Stimulated activated naive CD8-positive, alpha-beta T cell treated with anti-CD3 and anti-CD28 coated beads, Interleukin-15, Interleukin-2, amounts not matched to agents 100 ng/mL and 50 ng/mL, for 24 hours (primary cell): Measurements from ENCODE around the gene PHLPP1.

Experiments used
- H3K27ac Mint-ChIP-seq: one replicate; pipeline ENCODE4 v1.8.0; 2021; ENCODE audit warnings: mild to moderate bottlenecking, mixed read lengths
- H3K27me3 Mint-ChIP-seq: one replicate; pipeline ENCODE4 v1.8.0; 2021; ENCODE audit warnings: mixed read lengths
- H3K36me3 Mint-ChIP-seq: one replicate; pipeline ENCODE4 v1.8.0; 2021; ENCODE audit warnings: low read depth, mixed read lengths
- H3K4me1 Mint-ChIP-seq: one replicate; pipeline ENCODE4 v1.8.0; 2021; ENCODE audit warnings: low read depth, mixed read lengths
- H3K4me3 Mint-ChIP-seq: one replicate; pipeline ENCODE4 v1.8.0; 2021; ENCODE audit warnings: mild to moderate bottlenecking, mixed read lengths
- H3K9me3 Mint-ChIP-seq: one replicate; pipeline ENCODE4 v1.8.0; 2021; ENCODE audit warnings: mixed read lengths

Gene PHLPP1

DNA sequence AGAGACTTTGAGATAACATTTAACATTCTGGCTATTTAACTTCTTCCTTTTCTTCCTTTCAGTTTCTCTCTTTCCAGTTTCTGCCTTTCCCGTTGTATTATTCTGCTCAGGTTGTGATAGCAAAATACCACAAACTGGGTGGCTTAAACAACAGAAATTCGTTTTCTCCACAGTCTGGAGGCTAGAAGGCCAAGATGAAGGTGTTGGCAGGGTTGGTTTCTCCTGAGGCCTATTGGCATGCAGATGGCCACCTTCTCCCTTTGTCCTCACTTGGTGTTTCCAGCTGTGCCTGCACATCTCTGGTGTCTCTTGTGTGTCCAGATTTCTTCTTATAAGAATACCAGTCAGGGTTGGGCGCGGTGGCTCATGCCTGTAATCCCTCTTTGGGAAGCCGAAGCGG is 34.0 kb downstream of the PHLPP1 start:
- Mint-ChIP-seq H3K9me3 (no peaks in the 10 kb centered on the region), H3K4me1 (peaks cover 27% of the 10 kb centered on the region), H3K4me3 (no peak overlapping the region), H3K27me3 (no peaks in the 10 kb centered on the region), H3K36me3 (no peaks in the 10 kb centered on the region), H3K27ac (no peak overlapping the region)

DNA sequence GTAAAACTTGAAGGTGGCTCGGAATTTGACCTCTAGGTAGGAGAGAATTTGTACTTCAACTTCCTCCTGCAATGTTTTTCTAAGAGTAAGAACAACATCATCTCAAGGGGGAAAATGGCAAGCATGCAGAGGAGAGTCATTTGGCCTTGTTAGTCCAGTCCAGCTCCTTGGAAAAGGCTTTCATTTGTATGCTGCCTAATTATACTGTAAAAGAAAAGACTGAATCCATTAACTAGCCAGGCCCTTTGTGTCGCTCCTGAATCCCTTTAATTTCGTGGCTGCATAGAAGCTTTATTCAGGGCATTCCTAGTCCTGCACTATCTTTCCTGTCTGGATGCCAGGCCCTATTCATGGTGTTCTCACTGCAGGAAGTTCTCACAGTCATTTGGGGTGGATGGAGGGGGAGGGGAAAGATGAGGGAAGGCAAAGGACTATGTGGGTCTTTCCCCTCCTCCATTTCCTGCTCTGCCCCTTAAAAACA is 36.0 kb downstream of the PHLPP1 start:
- Mint-ChIP-seq H3K36me3 (no peaks in the 10 kb centered on the region), H3K27ac (no peak overlapping the region), H3K27me3 (no peaks in the 10 kb centered on the region), H3K9me3 (no peaks in the 10 kb centered on the region), H3K4me3 (no peak overlapping the region), H3K4me1 (peaks cover 13% of the 10 kb centered on the region)

DNA sequence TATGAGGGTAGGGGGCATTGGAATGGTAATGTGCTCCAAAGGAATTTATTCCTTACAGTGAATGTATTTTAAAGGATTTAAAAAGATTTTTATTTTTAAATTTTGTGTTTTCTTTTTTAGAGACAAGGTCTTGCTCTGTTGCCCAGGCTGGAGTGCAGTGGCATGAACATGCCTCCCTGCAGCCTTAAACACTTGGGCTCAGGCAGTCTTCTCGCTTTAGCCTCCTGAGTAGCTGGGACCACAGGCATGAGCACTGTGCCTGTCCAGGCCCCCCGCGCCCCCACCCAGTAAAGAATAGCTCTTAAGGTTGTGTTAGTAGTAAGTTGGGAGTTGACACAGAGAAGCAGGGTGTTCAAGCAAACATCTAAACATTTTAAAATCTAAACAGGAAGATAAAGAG is 36.6 kb downstream of the PHLPP1 start:
- H3K27ac Mint-ChIP-seq = no peak overlapping the region
- peaks cover 13% of the 10 kb centered on the region for H3K4me1 Mint-ChIP-seq
- no peaks in the 10 kb centered on the region for H3K36me3 Mint-ChIP-seq
- no peak overlapping the region for H3K4me3 Mint-ChIP-seq
- no peaks in the 10 kb centered on the region for H3K9me3 Mint-ChIP-seq
- H3K27me3 Mint-ChIP-seq = no peaks in the 10 kb centered on the region

DNA sequence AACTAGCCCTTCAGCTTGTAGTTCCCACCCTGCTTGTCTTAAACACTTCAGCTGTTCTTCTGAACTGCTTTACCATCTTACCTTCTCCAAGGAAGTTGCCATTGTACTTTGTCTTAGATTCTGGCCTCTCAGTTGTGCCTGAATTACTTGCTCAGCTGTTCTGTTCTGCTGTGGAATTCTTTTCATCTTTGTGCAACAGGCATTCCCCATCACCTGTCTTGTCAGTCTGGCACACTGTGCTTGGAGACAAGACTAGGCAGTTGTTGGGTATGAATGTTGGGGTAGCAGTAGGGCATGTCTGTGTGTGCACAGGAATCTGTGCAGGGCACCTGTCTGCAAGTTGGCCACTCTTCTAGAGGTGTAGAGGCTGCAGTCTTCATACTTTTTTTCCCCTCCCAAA is 38.7 kb downstream of the PHLPP1 start:
- H3K27ac Mint-ChIP-seq = no peak overlapping the region
- H3K27me3 Mint-ChIP-seq = no peaks in the 10 kb centered on the region
- peaks cover 16% of the 10 kb centered on the region for H3K4me1 Mint-ChIP-seq
- H3K9me3 Mint-ChIP-seq = no peaks in the 10 kb centered on the region
- H3K36me3 Mint-ChIP-seq = no peaks in the 10 kb centered on the region
- H3K4me3 Mint-ChIP-seq = no peak overlapping the region

DNA sequence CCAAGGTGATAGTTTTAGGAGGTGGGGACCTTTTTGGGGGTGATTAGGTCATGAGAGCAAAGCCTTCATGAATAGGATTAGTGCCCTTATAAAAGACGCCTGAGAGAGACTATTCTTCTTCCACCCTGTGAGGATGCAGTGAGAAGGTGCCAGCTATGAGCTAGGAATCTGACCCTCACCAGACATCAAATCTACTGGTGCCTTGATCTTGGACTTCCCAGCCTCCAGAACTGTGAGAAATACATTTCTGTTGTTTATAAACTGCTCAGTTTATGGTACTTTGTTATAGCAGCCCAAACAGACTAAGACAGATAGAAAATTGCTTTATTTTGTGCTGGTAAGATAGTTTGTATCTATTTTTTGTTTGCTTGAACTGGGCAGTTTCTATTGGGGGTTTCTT is 40.1 kb downstream of the PHLPP1 start:
- H3K9me3 Mint-ChIP-seq = no peaks in the 10 kb centered on the region
- H3K27me3 Mint-ChIP-seq = no peaks in the 10 kb centered on the region
- no peak overlapping the region for H3K4me3 Mint-ChIP-seq
- H3K27ac Mint-ChIP-seq = no peak overlapping the region
- H3K36me3 Mint-ChIP-seq = no peaks in the 10 kb centered on the region
- H3K4me1 Mint-ChIP-seq = peaks cover 16% of the 10 kb centered on the region

DNA sequence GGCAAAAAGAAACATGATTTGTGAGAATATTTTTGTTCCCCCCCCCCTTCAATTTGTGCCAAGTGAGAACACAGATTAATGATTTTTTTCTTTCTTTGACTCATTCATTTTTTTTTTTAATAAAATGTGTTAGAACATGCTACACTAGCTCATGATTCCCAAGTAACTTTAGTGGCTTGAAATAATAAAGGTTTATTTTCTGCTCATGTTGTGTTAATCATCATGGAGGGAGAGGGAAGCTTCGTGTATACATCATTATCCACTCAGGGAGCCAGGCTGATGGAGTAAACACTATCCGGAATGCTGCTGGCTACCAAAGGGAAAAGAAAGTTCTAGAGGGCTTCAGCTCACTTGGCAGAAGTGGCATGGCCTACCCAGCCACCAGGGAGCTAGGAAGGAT is 40.6 kb downstream of the PHLPP1 start:
- Mint-ChIP-seq H3K4me1 (peaks cover 12% of the 10 kb centered on the region), H3K4me3 (no peak overlapping the region), H3K27me3 (no peaks in the 10 kb centered on the region), H3K27ac (no peak overlapping the region), H3K36me3 (no peaks in the 10 kb centered on the region), H3K9me3 (no peaks in the 10 kb centered on the region)

DNA sequence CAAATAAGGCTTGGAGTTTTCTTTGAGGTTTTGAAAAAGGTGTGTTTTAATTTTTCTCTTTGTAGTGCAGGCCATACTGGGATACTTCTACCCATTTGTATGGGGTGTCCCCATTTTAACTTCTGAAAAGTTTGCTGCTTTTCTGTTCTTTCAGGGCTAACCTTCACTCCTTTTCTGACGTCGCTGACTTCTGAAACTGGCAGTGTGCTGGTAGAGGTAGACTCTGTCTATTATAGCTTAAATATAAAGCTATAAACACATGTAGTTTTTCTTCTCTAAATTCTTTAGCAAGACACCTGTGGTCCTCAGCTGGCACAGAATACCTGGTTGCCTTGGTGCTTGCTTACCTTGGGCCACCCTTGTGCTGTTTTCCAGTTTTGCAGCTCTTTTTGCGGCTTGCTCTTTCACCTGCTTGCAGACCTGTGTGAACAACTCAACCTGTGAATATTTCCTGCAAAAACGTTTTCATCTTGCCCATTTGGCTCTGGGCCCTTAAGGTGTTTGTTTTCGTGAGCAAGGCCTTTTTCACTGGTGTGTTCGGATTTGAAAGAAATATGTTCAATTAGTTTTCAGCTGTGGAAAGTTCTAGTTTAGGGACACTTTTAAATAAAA is 42.2 kb downstream of the PHLPP1 start:
- Mint-ChIP-seq H3K9me3 (no peaks in the 10 kb centered on the region), H3K4me1 (peaks cover 3% of the 10 kb centered on the region), H3K4me3 (no peak overlapping the region), H3K36me3 (no peaks in the 10 kb centered on the region), H3K27me3 (no peaks in the 10 kb centered on the region), H3K27ac (no peak overlapping the region)

DNA sequence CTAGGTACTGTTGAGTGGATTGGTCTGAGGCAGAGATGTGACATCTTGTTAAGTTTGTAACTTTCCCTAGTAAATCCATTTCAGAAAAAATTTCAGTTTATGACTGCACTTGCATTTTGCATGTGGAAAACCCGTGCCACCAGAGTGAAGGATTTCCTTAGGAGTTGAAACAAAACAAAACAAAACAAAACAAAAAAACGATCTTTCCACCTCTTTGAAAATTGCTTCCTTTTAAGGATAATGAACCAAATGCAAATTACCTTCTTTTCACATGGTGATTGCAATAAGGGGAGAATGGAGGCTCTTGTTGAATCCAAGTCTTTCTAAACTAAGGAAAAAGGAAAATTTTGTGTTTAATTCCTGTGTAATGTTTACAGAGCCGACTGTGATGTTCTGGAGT is 43.2 kb downstream of the PHLPP1 start:
- no peaks in the 10 kb centered on the region for H3K27me3 Mint-ChIP-seq
- H3K4me1 Mint-ChIP-seq = peaks cover 3% of the 10 kb centered on the region
- no peaks in the 10 kb centered on the region for H3K36me3 Mint-ChIP-seq
- no peak overlapping the region for H3K4me3 Mint-ChIP-seq
- H3K9me3 Mint-ChIP-seq = no peaks in the 10 kb centered on the region
- H3K27ac Mint-ChIP-seq = no peak overlapping the region

DNA sequence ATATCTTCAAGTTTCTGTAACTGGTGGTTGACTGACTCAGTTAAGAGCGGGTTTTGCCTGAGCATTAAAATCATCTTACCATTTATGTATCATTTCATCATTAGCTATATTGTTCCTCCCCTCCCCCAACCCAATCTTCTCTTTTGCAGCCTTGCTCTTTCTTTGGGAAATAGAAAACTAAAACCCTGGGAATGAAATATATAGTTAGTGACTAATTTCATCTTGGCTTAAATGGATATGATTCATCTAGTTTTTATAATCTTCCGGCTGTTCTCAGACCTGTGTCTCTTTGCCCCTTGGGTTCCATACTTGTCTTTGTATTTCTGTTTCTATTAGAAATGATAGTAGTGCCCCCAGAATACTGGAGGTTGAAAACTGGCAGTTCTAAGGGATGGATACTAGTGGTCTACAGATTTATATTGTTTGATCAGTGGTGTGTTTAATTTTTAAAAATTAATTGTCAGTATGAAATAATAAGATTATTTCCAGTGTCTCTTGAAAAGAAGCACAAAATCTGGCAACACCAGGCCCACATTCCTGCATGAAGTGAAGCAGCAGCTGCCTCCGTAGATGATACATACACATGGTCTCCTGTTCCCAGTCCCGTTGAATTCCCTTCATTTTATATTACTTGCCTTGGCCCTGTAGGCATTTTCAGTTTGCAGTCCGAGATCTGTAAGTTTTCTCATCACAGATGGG is 44.5 kb downstream of the PHLPP1 start:
- H3K9me3 Mint-ChIP-seq = no peaks in the 10 kb centered on the region
- H3K4me3 Mint-ChIP-seq = no peak overlapping the region
- H3K27me3 Mint-ChIP-seq = no peaks in the 10 kb centered on the region
- H3K27ac Mint-ChIP-seq = no peak overlapping the region
- no peaks in the 10 kb centered on the region for H3K36me3 Mint-ChIP-seq
- H3K4me1 Mint-ChIP-seq = peaks cover 3% of the 10 kb centered on the region

DNA sequence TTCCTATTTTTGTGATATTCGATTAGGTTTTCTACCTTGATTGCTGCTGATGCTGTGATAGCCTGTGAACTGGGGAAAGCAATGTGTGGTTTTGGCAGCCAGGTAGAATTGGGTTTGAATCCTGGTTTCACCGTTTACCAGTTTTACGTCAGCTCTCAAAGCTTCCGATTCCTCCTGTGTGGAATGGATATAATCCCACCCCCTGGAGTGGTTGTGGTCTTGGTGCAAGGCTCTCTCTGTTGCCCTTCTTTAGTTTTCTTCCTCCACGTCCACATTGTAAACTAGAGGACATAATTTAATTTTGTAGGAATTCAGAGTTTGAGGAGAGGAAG is 45.0 kb downstream of the PHLPP1 start:
- no peaks in the 10 kb centered on the region for H3K9me3 Mint-ChIP-seq
- no peaks in the 10 kb centered on the region for H3K36me3 Mint-ChIP-seq
- H3K4me3 Mint-ChIP-seq = no peak overlapping the region
- no peaks in the 10 kb centered on the region for H3K27me3 Mint-ChIP-seq
- H3K27ac Mint-ChIP-seq = no peak overlapping the region
- H3K4me1 Mint-ChIP-seq = peaks cover 3% of the 10 kb centered on the region

DNA sequence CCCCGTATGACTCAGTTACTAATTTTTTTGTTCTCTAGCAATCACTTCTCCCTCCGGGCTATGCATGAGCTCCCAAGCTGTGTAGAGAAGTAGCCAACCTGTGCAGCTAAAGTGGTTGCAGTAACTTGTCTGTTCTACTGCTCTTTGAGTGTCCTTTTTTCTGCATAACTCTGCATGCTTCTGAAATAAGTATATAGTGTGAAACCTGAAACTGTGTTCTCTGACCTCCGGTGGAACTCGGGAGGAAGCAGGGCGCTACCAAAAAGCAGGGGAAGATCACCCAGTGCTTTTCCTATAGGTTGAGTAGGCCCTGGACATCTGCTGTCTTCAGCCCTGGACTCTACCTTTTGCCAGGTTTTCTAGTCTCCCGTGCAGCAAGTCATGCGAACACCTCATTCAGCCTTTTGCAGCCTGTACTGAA is 47.8 kb downstream of the PHLPP1 start:
- no peak overlapping the region for H3K27ac Mint-ChIP-seq
- no peak overlapping the region for H3K4me3 Mint-ChIP-seq
- no peaks in the 10 kb centered on the region for H3K36me3 Mint-ChIP-seq
- H3K27me3 Mint-ChIP-seq = no peaks in the 10 kb centered on the region
- no peaks in the 10 kb centered on the region for H3K9me3 Mint-ChIP-seq
- H3K4me1 Mint-ChIP-seq = peaks cover 17% of the 10 kb centered on the region

DNA sequence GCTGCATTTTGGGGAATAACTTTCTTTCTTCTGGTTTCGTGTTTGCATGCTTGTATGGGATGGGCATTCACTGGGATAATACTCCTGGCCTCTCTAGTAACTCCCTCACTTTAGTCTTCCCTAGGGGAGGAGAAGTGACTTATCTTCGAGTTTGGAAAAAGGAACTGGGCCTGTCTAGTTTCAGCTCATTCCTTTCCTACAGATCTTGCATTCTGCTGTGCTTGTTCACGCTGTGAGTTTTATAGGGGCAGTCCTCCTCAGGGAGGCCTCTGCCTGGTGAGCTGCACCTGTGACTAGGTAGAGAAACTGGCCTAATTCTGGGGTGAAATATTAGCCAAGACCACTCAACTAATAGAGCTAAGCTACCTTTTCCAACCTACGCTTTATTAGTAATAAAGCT is 50.9 kb downstream of the PHLPP1 start:
- H3K4me1 Mint-ChIP-seq = peaks cover 19% of the 10 kb centered on the region
- no peak overlapping the region for H3K4me3 Mint-ChIP-seq
- no peaks in the 10 kb centered on the region for H3K27me3 Mint-ChIP-seq
- no peak overlapping the region for H3K27ac Mint-ChIP-seq
- H3K36me3 Mint-ChIP-seq = no peaks in the 10 kb centered on the region
- no peaks in the 10 kb centered on the region for H3K9me3 Mint-ChIP-seq

DNA sequence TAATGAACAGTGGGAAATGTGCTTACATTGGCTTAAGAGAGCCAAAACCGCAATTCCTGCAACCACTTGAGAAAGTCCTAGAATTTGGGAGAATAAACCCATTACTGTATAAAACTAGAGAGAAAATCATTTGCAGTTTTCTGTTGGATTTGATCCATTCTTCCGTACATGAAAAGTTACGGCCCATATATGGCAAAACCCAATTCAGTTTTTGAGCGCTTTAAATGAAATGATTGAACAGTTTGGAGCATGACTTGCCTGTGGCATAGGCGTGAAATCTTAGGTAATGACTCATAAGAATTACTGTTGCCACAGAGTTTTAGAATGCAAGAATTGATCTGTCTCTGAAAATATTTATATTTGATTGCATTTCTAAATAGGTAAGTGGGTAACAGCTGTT is 52.0 kb downstream of the PHLPP1 start:
- Mint-ChIP-seq H3K27me3 (no peaks in the 10 kb centered on the region), H3K4me3 (no peak overlapping the region), H3K27ac (no peak overlapping the region), H3K9me3 (no peaks in the 10 kb centered on the region), H3K36me3 (no peaks in the 10 kb centered on the region), H3K4me1 (peaks cover 27% of the 10 kb centered on the region)

DNA sequence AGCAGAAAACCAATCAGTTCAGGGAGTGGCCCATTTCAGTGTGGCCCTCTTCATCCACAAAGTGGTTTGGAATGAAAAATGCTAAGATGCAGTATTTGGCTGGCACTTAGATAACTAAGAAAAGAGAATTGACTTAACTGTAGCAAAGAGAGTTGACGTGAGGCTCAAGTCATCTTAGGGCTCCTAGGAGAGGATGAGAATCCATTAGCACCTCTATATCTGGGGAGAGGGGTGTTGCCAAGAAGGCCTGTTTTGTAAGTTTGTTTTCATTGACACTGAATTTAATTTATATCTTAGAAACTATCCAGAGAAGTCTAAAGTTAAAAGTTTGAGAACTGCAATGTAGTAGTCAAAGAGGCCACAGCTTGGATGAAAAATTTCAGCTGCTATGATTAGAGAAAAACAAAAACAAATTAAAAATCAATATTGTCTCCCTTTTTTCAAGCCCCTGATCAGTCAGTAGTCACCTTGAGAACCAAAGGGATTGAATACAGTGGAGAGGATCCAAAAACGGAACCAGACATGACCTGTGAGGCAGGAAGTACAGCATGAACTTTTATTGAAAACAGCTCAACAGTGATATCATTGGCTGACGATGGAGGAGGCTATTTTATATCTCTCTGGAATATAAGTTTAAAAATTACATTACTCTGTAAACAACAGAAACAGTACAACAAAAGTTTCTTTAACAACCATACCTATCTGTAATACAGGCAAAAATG is 52.7 kb downstream of the PHLPP1 start:
- H3K36me3 Mint-ChIP-seq = no peaks in the 10 kb centered on the region
- H3K4me1 Mint-ChIP-seq = peaks cover 27% of the 10 kb centered on the region
- no peak overlapping the region for H3K4me3 Mint-ChIP-seq
- H3K27me3 Mint-ChIP-seq = no peaks in the 10 kb centered on the region
- H3K27ac Mint-ChIP-seq = no peak overlapping the region
- H3K9me3 Mint-ChIP-seq = no peaks in the 10 kb centered on the region

DNA sequence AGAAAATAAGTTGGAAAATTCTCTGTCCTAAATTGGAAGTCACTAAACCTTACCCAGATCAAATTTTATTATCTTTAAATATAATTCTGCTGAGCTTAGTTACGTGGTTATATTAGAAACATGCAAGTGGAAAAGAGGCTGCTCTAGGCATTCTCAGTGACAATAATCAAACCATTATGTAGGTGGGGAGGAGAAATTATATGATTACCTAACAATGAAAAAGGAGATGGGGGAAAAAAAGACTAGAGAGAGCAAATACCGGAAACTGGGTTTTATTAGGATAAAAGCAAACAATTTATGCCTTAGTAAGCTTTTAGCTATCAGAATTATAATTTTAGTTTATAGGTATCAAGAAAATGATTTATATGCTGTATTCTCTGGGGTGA is 53.2 kb downstream of the PHLPP1 start:
- H3K27me3 Mint-ChIP-seq = no peaks in the 10 kb centered on the region

More for the DNA sequence above, 53.2 kb downstream of the PHLPP1 start:
- Mint-ChIP-seq H3K36me3 (no peaks in the 10 kb centered on the region), H3K27ac (no peak overlapping the region), H3K4me3 (no peak overlapping the region), H3K9me3 (no peaks in the 10 kb centered on the region), H3K4me1 (peaks cover 27% of the 10 kb centered on the region)
